ENCODE results near the gene MSANTD1. TPM values are rescaled to one million over a fixed set of nuclear protein-coding genes. Genes with fewer than 3 reads are reported as not detected.

The MSANTD1 gene
- polyA plus RNA-seq, 1 of the 3 experiments (the other 2 are of a cell fraction): 0.15 TPM

DNA sequence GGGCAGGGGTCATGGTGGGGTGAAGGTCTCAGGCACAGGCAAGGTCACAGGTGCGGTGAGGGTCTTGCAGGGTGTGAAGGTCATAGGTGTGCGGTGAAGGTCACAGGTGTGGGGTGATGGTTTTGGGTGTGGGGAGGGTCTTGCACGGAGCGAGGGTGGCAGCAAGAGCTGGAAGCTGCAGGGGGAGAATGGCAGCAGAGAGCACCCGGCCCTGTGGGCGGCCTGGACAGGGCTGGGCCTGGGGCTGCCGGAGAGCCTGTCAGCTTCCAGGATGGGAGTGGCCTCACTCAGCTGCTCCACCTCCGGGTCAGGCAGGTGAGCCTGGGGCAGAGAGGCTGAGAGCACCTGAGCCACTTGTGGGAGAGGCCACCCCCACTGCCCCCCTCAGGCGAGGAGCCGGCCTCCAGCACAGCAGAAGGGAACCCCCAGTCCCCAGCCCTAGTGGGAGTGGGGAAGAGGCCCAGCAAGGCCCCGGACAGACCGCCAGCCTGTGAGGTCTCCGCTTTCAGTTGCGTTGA is 1.5 kb downstream of the MSANTD1 start:
- WGBS (ENCODE audit: low lambda C conversion rate): 88% methylated on average over 7 of the region's 14 CpGs
- Histone ChIP-seq H3K4me2 (no peak overlapping the region), H3K79me2 (ENCODE audit: insufficient read depth) (no peaks in the 10 kb centered on the region), H3K9ac (no peak overlapping the region), H3K36me3 (replicated peaks in 1 of 2; ENCODE audit: control insufficient read depth in 1 of 2, insufficient read depth in 2 of 2, low read length in 1 of 2) (no peaks in the 10 kb centered on the region), H3K27ac (ENCODE audit: low read depth in 2 of 2, low read length in 1 of 2) (no peak overlapping the region), H3K9me3 (no peaks in the 10 kb centered on the region), H3K4me3 (ENCODE audit: low read depth in 2 of 2, low read length in 1 of 2) (no peak overlapping the region), H3K27me3 (ENCODE audit: insufficient read depth) (no peaks in the 10 kb centered on the region), H2AFZ (ENCODE audit: low read depth) (no peak overlapping the region), H3F3A (replicated peaks; ENCODE audit: insufficient read depth) (no peaks in the 10 kb centered on the region), H4K20me1 (ENCODE audit: insufficient read depth) (no peaks in the 10 kb centered on the region), H3K9me2 (no peaks in the 10 kb centered on the region), H3K4me1 (ENCODE audit: control insufficient read depth in 1 of 2, insufficient read depth in 2 of 2, low read depth in 1 of 2, low read length in 1 of 2) (peaks cover 0 to 9% of the 10 kb centered on the region in 2 experiments; a peak in 1 of 4 replicates)
- no peak for DNase-seq
- ChIA-PET POLR2A (no interaction called here), CTCF (no interaction called here)
- TF ChIP-seq, protein P1, sequence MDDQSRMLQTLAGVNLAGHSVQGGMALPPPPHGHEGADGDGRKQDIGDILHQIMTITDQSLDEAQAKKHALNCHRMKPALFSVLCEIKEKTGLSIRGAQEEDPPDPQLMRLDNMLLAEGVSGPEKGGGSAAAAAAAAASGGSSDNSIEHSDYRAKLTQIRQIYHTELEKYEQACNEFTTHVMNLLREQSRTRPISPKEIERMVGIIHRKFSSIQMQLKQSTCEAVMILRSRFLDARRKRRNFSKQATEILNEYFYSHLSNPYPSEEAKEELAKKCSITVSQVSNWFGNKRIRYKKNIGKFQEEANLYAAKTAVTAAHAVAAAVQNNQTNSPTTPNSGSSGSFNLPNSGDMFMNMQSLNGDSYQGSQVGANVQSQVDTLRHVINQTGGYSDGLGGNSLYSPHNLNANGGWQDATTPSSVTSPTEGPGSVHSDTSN (IDR thresholded peaks at IDR 0.05): no peak
- TF ChIP-seq YY1 (IDR thresholded peaks at IDR 0.05; ENCODE audit: low read depth) (no peak), SMC3 (IDR thresholded peaks at IDR 0.05; ENCODE audit: low read depth, low read length) (no peak)

DNA sequence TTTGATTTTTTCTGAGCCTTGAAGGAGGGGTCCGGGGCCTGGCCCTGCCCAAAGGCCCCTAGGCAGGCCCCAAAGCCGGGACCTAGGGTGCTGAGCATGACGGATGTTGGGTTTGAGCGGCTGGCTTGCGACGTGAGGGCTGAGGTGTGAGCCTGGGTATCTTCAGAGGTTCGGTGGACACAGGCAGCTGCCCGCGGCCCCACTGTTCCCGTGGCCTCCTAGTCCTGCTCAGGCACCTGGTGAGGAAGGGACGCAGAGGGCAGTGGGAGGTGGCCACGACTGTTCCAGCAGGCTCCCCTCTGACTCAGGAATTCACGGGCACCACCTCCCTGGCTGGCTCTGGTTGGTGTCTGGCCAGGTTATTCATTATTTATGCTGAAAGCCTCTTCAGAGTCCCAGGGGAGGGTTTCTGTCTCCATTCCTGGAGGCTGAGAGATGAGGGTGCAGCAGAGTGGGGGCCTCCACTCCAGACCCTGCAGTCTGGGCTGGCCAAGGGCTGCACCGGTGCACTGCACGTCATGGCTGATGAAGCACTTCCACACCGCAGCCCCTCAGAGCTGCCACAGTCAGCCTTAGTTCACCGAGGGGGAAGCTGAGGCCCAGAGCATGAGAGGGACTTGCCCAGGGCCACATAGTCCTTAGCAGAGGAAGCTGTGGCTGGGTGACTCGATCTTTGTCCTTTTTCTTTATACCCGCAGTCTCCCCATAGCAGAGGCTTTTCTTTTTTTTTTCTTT is 2.2 kb downstream of the MSANTD1 start:
- H2AFZ ChIP-seq (ENCODE audit: low read depth): no peak overlapping the region
- DNase-seq: no peak
- POLR2A ChIA-PET: no interaction called here

More for the DNA sequence above, 2.2 kb downstream of the MSANTD1 start:
- no peaks in the 10 kb centered on the region for H3K79me2 ChIP-seq (ENCODE audit: insufficient read depth)
- no peak overlapping the region for H3K27ac ChIP-seq (ENCODE audit: low read depth in 2 of 2, low read length in 1 of 2)
- no peaks in the 10 kb centered on the region for H3F3A ChIP-seq (replicated peaks; ENCODE audit: insufficient read depth)
- H3K4me1 ChIP-seq (ENCODE audit: control insufficient read depth in 1 of 2, insufficient read depth in 2 of 2, low read depth in 1 of 2, low read length in 1 of 2): peaks cover 0 to 8% of the 10 kb centered on the region in 2 experiments; a peak in 1 of 4 replicates
- WGBS (ENCODE audit: low lambda C conversion rate): 76% methylated on average over 11 of the region's 19 CpGs
- H3K9ac ChIP-seq: no peak overlapping the region
- CTCF ChIA-PET: no interaction called here
- no peak overlapping the region for H3K4me2 ChIP-seq
- H3K27me3 ChIP-seq (ENCODE audit: insufficient read depth): no peaks in the 10 kb centered on the region
- TF ChIP-seq, protein P2, sequence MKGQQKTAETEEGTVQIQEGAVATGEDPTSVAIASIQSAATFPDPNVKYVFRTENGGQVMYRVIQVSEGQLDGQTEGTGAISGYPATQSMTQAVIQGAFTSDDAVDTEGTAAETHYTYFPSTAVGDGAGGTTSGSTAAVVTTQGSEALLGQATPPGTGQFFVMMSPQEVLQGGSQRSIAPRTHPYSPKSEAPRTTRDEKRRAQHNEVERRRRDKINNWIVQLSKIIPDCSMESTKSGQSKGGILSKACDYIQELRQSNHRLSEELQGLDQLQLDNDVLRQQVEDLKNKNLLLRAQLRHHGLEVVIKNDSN (IDR thresholded peaks at IDR 0.05; ENCODE audit: borderline replicate concordance, low read depth): no peak
- TF ChIP-seq, protein P3, sequence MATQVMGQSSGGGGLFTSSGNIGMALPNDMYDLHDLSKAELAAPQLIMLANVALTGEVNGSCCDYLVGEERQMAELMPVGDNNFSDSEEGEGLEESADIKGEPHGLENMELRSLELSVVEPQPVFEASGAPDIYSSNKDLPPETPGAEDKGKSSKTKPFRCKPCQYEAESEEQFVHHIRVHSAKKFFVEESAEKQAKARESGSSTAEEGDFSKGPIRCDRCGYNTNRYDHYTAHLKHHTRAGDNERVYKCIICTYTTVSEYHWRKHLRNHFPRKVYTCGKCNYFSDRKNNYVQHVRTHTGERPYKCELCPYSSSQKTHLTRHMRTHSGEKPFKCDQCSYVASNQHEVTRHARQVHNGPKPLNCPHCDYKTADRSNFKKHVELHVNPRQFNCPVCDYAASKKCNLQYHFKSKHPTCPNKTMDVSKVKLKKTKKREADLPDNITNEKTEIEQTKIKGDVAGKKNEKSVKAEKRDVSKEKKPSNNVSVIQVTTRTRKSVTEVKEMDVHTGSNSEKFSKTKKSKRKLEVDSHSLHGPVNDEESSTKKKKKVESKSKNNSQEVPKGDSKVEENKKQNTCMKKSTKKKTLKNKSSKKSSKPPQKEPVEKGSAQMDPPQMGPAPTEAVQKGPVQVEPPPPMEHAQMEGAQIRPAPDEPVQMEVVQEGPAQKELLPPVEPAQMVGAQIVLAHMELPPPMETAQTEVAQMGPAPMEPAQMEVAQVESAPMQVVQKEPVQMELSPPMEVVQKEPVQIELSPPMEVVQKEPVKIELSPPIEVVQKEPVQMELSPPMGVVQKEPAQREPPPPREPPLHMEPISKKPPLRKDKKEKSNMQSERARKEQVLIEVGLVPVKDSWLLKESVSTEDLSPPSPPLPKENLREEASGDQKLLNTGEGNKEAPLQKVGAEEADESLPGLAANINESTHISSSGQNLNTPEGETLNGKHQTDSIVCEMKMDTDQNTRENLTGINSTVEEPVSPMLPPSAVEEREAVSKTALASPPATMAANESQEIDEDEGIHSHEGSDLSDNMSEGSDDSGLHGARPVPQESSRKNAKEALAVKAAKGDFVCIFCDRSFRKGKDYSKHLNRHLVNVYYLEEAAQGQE (IDR thresholded peaks at IDR 0.05; ENCODE audit: low read depth, low read length): no peak
- TF ChIP-seq, protein P4, sequence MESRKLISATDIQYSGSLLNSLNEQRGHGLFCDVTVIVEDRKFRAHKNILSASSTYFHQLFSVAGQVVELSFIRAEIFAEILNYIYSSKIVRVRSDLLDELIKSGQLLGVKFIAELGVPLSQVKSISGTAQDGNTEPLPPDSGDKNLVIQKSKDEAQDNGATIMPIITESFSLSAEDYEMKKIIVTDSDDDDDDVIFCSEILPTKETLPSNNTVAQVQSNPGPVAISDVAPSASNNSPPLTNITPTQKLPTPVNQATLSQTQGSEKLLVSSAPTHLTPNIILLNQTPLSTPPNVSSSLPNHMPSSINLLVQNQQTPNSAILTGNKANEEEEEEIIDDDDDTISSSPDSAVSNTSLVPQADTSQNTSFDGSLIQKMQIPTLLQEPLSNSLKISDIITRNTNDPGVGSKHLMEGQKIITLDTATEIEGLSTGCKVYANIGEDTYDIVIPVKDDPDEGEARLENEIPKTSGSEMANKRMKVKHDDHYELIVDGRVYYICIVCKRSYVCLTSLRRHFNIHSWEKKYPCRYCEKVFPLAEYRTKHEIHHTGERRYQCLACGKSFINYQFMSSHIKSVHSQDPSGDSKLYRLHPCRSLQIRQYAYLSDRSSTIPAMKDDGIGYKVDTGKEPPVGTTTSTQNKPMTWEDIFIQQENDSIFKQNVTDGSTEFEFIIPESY (IDR thresholded peaks at IDR 0.05; ENCODE audit: borderline replicate concordance, low read depth): no peak
- TF ChIP-seq ELF1 (IDR thresholded peaks at IDR 0.05) (no peak), GATA2 (CRISPR knock-in tag; IDR thresholded peaks at IDR 0.05) (no peak), GABPA (IDR thresholded peaks at IDR 0.05; ENCODE audit: low read depth) (no peak), FOSL2 (IDR thresholded peaks at IDR 0.05; ENCODE audit: borderline replicate concordance, low read depth) (no peak), NRF1 (IDR thresholded peaks at IDR 0.05; ENCODE audit: low read depth, low read length) (no peak), JUND (IDR thresholded peaks at IDR 0.05) (no peak), FOXM1 (IDR thresholded peaks at IDR 0.05; ENCODE audit: low read depth) (no peak), SIN3A (IDR thresholded peaks at IDR 0.05; ENCODE audit: borderline replicate concordance, low read depth, low read length) (no peak)
- TF ChIP-seq, protein P5, sequence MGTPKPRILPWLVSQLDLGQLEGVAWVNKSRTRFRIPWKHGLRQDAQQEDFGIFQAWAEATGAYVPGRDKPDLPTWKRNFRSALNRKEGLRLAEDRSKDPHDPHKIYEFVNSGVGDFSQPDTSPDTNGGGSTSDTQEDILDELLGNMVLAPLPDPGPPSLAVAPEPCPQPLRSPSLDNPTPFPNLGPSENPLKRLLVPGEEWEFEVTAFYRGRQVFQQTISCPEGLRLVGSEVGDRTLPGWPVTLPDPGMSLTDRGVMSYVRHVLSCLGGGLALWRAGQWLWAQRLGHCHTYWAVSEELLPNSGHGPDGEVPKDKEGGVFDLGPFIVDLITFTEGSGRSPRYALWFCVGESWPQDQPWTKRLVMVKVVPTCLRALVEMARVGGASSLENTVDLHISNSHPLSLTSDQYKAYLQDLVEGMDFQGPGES (IDR thresholded peaks at IDR 0.05; ENCODE audit: low read depth, low read length): no peak
- no peaks in the 10 kb centered on the region for H3K9me3 ChIP-seq
- no peak overlapping the region for H3K4me3 ChIP-seq (ENCODE audit: low read depth in 2 of 2, low read length in 1 of 2)
- no peaks in the 10 kb centered on the region for H3K36me3 ChIP-seq (replicated peaks in 1 of 2; ENCODE audit: control insufficient read depth in 1 of 2, insufficient read depth in 2 of 2, low read length in 1 of 2)
- H4K20me1 ChIP-seq (ENCODE audit: insufficient read depth): no peaks in the 10 kb centered on the region
- no peaks in the 10 kb centered on the region for H3K9me2 ChIP-seq
